ENCODE data around the gene CECR2.
"Not testable (repeated sequence)": the region's sequence is repeated elsewhere in the genome, so short reads cannot be mapped to it uniquely, and the experiment has no call there.

Gene CECR2

DNA sequence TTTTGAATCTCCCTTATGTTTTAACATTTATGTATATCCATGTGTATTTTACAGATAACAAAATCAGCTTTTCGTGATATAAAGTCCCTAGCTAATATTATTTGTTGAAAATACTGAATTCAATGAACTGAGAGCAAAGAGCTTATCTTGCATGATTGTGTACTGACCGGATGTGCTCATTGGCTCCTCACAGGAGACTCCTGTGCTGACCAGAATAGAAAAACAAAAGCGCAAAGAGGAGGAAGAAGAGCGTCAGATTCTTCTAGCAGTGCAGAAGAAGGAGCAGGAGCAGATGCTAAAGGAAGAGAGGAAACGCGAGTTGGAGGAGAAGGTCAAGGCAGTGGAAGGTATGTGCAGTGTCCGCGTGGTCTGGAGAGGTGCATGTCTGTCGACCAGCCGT, 154.7 kb downstream of the CECR2 start:
- no peak for DNase-seq

DNA sequence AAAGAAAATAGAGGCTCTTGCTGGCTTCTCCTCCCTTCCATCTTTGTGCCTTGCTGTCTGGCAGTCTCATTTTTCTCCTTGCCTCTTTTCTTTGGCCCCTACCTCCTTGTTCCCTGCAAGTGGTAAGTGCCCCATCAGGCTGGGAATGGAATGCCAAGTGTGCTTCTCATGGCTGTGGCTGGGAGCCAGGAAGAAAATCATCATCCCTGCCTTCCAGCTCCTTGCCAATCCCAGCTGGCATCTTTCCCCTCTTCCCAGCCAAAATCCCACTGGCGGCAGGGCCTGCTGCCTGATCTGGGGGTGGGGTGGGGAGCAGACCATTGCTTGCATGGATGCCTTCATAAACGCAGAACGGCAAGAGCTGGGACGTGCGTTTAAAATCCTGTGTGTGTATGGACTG, 167.0 kb downstream of the CECR2 start:
- DNase-seq, result peak; percentile 74

DNA sequence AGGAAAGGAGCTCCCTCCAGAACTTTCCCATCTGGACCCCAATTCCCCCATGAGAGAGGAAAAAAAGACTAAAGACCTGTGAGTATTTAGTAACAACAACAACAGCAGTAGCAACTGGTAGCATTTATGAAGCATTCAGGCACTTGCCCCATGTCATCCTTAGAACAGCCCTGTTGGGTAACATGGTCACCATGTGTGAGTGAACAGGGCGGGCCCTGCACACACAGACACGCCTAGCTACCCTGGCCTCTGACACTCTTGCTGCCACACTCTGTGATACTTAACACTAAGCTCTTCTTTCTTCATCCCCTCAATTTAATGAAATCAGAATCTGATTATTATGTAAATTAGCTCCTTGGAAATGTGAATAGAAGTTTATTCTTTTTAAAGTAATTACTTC, 167.9 kb downstream of the CECR2 start:
- DNase-seq, result no peak

DNA sequence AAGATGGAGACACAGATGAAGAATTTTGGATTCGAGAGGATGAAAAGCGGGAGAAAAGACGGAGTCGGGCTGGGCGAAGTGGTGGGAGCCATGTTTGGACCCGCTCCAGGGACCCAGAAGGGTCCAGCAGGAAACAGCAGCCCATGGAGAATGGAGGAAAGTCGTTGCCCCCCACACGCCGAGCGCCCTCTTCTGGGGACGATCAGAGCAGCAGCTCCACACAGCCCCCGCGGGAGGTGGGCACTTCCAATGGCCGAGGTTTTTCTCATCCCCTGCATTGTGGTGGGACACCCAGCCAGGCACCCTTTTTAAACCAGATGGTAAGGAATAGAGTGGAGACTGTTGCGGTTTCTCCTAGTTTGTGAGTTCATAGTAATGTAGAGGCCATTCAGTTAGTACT, 171.2 kb downstream of the CECR2 start:
- DNase-seq, result no peak

DNA sequence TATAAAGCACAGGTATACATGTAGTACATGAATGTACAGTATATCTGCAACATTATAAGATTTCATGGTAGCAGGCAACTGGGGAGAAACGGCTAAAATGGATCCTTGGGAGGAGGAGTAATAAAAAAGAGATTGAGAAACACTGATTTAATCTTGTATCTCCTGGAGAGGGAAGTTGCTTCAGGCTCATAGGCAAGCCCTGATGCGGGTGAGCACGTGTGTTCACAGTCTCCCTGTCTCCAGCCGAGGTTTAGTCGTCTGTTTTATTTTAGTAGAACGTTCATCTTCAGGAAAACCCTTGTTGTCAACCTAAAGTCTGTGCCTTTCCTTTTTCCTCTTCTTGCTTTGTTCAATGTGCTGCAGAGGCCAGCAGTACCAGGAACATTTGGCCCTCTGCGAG, 172.2 kb downstream of the CECR2 start:
- DNase-seq, result no peak

DNA sequence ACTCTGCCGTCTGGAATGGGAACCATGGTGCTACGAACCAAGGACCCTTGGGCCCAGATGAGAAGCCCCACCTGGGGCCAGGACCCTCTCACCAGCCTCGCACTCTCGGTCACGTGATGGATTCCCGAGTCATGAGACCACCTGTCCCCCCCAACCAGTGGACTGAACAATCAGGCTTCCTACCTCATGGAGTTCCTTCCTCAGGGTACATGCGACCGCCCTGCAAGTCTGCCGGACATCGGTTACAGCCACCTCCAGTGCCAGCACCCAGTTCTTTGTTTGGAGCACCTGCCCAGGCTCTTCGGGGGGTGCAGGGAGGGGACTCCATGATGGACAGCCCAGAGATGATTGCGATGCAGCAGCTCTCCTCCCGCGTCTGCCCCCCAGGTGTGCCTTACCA, 173.2 kb downstream of the CECR2 start:
- DNase-seq, result no peak

DNA sequence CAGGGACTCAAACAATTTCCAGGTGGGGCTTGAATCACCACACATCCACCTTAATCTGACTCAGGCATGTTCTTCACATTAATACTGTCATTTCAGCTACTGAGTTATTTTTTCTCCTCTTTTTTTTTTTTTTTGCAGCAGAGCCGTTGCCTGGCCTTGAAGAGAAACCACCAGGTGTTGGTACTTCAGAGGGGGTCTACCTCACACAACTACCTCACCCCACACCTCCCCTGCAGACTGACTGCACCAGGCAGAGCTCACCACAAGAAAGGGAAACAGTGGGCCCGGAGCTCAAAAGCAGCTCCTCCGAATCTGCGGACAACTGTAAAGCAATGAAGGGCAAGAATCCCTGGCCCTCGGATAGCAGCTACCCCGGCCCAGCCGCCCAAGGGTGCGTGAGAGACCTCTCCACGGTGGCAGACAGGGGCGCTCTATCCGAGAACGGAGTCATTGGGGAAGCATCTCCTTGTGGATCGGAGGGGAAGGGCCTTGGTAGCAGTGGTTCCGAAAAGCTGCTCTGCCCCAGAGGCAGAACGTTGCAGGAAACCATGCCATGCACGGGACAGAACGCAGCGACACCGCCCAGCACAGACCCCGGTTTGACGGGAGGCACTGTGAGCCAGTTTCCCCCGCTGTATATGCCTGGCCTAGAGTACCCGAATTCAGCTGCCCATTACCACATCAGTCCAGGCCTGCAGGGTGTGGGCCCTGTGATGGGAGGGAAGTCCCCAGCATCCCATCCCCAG, 178.9 kb downstream of the CECR2 start:
- DNase-seq, result no peak

DNA sequence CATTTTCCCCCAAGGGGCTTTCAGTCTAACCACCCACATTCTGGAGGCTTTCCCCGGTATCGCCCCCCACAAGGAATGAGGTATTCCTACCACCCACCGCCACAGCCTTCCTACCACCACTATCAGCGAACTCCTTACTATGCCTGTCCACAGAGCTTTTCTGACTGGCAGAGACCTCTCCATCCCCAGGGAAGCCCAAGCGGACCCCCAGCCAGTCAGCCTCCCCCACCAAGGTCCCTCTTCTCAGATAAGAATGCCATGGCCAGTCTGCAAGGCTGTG, 179.4 kb downstream of the CECR2 start:
- no peak for DNase-seq

DNA sequence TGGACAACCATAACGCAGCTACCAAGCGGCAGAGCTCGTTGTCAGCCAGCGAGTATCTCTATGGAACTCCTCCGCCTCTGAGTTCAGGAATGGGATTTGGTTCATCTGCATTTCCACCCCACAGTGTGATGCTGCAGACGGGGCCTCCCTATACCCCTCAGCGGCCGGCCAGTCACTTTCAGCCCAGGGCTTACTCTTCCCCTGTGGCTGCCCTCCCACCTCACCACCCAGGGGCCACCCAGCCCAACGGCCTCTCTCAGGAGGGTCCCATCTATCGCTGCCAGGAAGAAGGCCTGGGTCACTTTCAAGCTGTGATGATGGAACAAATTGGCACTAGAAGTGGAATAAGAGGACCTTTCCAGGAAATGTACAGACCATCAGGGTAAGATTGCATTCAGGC, 179.9 kb downstream of the CECR2 start:
- DNase-seq, result no peak

DNA sequence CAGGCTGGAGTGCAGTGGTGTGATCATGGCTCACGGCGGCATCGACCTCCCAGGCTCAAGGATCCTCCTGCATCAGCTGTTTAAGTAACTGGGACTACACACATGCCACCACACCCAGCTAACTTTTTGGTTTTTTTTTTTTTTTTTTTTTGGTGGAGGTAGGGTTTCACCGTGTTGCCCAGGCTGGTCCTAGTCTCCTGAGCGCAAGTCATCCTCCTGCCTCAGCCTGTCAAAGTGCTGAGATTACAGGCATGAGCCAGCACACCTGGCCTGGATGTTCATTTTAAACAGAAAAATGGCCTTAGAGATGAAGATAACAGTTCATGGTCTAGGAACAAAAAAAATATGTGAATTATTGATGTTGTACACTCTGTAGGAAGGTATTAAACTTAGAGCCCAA, 180.4 kb downstream of the CECR2 start:
- DNase-seq, result no peak

DNA sequence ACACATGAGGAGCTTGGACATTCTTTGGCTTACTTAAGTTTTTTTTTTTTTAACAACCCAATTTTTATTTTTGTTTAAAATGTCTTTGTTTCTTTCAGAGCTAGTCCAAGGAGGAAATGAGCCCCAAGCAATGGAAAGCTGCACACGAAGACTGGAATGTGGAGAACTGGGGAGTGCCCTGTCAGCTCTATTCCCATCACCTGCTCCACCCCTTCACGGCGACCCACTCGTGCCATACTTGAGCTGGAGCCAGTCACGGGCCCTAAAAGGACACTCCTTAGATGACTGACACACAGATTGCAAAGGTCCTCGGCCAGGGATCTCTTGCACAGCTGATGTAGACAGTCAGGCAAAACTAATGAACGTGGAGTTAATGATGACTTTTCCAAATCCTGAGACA, 183.5 kb downstream of the CECR2 start:
- no peak for DNase-seq

DNA sequence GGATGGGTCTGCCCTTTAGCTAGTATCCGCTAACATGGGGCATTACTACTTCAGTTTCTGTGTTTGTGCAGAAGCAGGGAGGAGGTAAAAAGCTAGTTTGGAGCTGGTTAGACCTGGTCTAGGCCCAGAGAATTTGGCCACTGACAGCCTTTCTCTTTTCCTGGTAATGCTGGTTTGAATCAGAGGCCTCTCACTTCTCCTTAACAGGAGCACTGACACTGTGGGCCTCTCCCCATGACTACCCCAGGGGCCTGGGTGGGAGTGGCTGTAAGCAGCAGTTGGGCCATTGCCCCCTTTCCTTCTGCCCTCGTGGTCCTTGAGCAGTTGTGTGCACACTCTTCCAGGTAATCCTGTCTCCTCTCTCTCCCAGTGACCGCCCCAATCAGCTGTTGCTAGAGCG, 185.6 kb downstream of the CECR2 start:
- DNase-seq, result no peak

DNA sequence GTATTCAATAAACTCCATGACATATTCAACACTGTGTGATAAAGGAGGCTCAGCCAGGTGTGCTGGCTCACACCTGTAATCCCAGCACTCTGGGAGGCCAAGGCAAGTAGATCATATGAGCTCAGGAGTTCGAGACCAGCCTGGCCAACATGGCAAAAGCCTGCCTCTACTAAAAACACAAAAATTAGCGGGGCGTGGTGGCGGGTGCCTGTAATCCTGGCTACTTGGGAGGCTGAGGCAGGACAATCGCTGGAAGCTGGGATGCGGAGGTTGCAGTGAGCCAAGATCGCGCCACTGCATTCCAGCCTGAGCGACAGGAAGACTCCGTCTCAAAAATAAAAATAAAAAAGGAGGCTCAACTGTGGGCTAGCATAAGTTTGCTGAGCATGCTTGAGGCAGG, 189.9 kb downstream of the CECR2 start:
- no peak for DNase-seq

DNA sequence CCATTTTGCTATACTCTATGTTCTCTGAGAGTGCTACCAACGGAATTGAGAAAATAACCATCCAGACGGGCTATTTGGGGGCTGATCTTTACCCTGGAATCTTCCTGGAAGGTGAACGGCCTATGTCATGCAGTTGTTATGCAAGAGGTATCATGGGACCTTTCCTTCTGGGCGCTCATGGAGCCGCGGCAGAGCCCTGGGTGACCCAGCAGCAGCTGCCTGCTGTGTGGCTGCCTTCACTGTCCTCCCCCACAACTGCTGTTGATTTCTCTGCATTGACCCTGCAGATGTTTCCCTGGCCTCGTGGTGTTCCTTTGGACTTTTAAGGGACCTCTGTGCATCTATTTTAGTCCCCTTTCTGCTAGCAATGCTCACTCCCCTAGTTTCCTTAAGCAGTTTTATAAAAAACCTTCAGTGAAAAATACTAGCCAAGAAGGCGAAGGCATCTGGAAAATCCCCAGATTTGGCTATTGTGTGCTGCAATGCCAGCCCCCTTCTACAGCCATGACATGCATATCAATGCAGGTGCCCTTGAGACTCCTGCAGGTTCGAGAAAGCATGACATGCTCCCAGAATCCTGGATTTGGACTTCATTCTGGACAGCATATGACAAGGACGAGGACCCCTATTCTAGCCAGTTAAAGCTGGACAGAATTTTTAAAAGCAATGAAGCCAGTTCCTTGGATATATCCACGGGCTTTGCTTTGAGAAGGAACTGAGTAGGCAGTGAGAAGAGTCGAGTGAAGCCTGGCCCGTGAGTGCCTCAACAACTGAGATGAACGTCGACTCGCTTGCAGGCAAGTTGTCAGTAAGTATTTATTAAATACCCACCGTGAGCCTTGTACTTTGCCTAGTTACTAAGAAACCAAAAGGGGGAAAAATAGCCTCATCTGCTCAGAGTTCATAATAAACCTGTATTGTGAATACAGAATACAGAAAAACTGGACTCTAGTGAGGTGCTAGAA, 193.9 kb downstream of the CECR2 start, which contains the start of gene SLC25A18:
TSS of gene SLC25A18 (plus strand) at position 593 of the 965 bp plus-strand sequence. CDS start 16,447 bp downstream, outside the sequence.
- DNase-seq, result peak; percentile 48

DNA sequence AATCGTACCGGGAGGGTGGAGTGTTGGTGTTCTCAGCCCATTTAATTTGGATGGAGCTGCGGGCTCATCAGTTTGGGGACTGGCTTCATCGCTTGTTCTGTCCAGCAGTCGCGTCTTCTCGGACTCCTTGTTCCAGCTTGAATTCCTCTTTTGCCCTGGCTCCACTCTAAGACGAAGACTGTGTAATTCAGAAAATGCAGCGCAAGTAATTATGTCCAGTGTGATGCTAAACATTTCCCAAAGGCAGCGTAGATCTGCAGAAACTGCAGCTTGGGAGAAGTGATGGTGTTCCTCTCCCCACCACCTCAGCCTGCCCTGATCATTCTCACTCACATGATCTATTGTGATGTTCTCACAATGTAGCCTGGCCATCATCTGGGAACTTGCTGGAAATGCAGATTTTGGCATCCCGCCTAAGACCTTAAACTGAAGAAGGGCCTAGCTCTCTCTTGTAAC, 194.7 kb downstream of the CECR2 start:
- peak; percentile 57 for DNase-seq

DNA sequence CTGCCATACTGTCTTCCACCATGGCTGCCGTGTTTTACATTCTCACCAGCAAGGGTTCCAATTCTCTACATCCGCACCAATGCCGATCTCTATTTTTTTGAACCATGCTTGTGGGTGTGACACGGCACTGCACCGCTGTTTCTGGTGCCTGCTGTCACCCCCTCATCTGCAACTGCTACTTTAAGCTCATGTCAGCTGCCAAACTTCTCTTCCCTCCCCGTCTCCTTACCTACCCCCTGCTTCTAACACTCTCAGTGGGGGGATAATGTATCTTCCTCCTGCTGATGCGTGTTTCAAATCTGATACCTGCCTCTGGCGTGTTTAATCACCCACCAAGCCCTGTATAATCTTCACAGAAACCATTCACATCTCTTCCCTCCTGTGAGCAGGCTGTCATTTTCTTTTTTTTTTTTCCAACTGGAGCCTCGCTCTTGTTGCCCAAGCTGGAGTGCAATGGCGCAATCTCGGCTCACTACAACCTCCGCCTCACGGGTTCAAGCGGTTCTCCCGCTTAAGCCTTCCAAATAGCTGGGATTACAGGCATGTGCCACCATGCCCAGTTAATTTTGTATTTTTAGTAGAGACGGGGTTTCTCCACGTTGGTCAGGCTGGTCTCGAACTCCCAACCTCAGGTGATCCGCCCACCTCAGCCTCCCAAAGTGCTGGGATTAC, 196.9 kb downstream of the CECR2 start:
- not testable (repeated sequence) for DNase-seq

DNA sequence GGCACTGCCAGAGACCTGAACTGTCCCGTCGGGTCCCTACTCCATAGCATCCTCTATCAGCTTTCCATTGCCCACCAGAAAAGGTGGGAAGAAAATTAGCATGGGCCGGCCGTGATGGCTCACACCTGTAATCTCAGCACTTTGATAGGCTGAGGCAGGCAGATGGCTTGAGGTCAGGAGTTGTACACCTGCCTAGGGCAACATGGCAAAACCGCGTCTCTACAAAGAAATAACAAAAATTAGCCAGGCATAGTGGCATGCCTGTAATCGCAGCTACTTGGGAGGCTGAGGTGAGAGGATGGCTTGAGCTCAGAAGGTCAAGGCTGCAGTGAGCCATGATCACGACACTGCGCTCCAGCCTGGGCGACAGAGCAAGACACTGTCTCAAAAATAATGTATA, 197.5 kb downstream of the CECR2 start:
- no peak for DNase-seq

DNA sequence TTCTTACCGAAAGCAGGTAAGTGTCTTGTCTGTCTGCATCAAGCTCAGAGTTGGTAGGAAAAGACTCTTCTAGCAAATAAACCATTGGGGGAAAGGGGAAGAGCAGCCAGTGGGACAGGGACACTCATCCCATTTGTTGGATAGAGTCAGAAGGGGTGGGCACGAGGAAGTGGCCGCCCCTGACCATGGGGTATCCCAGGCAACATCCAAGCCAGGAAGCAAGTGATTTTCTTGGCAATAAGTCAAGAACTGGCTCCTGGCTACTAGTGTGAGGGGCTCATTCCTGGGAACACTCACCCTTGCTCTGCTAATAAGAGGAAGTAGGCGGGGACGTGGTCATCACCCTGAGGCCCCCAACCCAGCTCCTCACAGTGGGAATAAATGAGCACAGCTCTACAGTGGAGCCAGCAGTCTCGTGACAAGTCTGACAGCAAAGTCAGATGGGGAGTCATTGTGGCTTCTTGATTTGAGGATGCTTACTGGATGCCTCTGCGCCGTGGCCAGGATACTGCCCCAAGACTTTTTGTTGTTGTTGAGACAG, 200.8 kb downstream of the CECR2 start:
- peak; percentile 45 for DNase-seq

DNA sequence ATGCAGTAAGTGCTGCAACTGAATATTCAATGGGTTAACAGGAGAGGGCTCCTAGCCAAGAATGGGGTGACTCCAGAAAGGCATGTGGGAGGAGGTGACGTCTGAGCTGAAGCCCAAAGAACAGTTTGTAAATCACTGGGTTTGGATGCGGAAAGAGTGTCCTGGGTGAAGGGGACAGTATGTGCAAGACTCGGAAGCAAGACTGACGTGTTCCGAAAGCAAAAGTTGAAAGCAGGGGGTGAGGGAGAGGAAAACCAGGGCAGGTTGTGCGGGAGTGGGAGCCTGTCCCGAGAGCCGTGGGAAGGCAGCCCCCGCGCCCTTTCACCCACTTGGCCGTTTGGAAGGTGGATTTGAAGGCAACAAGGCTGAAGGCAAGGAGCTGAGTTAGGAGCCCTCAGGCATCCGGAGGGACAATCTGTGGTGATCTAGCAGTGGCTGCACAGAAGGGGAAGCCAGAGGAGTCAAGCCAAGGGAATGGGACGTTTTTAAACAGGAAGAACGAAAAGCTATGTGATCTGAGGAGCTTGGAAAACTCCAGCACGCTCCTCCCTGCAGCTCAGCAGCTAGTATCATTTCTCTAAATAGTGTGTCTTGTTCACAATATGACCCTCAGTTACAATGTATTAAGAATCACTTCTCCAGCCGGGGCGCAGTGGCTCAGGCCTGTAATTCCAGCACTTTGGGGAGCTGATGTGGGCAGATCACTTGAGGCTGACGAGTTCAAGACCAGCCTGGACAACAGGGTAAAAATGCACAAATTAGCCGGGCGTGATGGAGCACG, 201.8 kb downstream of the CECR2 start:
- peak; percentile 81 for DNase-seq

DNA sequence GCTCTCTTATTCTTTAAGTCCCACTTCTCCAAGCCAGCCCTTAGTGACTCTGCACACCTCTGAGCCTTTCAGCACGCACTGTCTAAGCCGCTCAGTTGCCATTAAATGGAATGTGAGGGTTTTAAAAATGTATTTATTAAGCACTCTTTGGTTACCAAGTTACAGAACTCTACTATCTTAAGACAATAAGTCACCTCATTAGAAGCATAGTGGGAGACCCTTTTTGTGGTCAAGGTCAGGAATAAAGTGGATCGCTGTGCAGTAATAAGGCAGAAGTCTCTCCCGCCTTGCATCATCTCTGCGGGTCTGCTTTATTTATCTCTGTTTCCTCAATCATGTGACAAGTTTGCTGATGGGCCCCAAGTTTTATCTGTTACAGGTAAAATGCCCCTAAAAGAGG, 205.9 kb downstream of the CECR2 start:
- no peak for DNase-seq

DNA sequence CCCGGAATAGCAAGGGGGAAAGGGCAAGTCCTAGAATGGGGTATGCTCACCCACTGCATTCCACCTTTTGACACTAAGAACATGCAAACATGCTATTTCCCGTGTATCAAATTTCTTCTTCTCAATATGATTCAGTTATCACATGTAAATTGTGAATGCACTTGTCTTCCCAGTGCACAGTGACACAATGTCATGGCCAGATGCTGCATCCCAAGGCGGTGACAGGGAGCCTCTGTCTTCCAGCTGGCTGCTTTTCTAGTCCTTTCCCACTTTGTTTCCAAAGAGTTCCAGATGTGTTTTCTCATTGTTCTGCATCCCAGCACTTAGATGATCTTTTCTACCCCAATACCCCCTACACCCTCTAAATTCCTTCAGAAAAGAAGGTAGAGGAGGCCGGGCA, 206.4 kb downstream of the CECR2 start:
- DNase-seq, result no peak

DNA sequence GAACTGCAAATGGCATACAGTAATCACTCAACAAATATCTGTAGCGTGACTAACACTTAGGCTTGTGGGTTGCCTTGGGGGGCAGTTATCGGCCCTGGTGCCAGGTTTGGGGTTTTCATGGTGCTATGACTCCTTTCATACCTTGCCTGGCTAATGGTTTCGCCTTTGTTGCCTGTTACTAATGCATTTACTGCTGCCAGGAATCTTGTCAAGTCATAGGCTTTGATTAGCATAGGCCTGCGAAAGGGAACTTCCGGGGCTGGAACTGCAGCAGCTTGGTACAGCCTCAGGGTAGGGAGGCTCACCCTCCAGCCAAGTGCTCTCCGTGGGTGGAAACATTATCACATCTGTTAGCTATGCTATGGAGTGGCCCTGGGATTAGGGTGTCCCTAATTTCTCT, 207.2 kb downstream of the CECR2 start:
- DNase-seq, result no peak

All from right hindlimb (tissue), 1 donor.